Stimulated activated CD4-positive, alpha-beta T cell treated with anti-CD3 and anti-CD28 coated beads, Interleukin-15, amount 100 ng/mL, for 24 hours (primary cell): Measurements from ENCODE around the gene NOL7.

Experiments used
- DNase-seq: peaks from one replicate; pipeline ENCODE4 v3.0.0-alpha.2; 2020

Gene NOL7

DNA sequence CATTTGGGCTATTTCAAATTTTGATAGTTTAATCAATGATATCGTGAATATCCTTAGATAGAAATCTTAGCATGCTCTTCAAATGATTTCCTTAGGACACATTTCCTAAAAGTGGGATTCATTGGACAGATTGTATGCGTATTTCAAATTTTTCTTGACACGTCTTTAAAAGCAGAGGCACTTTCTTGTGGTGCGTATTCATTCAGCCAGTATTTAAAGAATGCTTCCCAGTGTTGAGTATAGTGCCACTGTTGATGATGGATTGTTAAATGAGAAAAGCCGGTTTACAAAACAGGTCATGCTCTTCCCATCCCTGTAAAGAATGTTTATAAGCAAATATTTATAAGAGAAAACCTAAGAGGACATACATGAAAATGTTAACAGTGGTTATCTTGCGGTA, 15.1 kb upstream of the NOL7 start:
- DNase-seq, result no peak

- DNase-seq, result no peak
These were observed 11.0 kb upstream of the NOL7 start for GRCh38 chr6:13604135-13604534.

DNA sequence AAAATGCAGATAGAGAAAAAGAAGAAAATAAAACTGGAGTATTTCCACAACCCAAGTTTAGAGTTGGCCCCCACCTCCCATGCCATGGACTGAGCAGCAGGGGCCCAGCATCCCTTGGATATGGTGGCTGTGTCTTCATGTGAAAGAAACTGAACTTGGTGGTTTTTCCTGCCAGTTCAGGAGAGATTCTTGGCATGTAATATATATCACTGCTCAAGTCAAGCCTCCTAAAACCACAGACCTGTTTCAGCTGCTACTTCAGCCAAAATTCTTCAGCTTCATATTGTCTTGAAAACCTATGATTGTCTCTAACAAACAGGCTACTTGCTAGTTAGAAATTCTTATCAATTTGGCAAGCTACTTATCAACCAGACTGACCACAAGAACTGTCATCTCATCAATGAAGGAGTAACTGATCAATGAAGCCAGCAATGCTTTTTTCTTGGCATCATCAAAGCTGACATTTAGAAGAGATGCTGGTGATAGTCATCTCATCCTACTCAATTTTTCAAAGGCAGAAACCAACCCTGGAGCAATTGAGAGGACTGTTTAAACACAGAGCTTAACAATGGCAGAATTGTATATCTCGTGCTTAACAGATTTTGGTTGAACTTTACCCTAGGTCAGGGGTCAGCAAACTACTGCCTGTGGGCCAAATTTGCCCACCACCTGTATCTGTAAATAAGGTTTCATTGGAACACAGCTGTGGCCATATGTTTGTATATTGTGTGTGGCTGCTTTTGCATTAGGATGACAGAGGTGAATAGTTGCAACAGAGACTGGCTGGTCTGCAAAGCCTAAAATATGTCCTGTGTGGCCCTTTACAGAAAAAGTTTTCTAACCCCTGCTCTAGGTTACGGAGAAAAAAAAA, 10.4 kb upstream of the NOL7 start:
- DNase-seq, result no peak

GRCh38 chr6:13605634-13606033, 9.5 kb upstream of the NOL7 start:
- DNase-seq, result no peak

- DNase-seq, result no peak
These were observed 3.4 kb upstream of the NOL7 start for GRCh38 chr6:13611715-13612114.

DNA sequence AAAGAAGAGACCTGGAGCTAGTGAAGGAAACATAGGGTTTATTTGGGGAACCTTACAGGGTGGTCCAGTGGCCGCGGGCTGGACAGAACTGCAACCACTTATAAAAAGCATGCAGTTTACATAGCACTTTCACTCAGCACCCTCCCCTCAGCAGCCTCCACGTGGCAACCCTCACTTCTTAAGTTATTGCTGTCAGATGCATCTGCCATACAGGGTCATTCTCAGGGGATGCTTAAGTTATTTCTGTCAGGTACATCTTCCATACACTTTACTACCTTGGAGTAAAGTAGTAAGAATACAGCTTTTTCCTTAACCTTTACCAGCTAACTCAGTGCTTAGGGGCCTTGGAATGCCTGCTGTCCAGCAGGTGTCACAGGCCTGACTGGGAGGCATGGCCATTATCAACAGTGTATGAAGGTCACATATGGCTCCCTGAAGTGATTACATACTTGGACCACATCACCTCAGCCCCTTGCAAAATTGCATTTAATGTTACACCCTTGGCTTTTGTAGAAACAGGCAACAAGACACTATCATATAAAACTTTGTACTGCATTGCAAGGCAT, 2.0 kb upstream of the NOL7 start:
- no peak for DNase-seq

DNA sequence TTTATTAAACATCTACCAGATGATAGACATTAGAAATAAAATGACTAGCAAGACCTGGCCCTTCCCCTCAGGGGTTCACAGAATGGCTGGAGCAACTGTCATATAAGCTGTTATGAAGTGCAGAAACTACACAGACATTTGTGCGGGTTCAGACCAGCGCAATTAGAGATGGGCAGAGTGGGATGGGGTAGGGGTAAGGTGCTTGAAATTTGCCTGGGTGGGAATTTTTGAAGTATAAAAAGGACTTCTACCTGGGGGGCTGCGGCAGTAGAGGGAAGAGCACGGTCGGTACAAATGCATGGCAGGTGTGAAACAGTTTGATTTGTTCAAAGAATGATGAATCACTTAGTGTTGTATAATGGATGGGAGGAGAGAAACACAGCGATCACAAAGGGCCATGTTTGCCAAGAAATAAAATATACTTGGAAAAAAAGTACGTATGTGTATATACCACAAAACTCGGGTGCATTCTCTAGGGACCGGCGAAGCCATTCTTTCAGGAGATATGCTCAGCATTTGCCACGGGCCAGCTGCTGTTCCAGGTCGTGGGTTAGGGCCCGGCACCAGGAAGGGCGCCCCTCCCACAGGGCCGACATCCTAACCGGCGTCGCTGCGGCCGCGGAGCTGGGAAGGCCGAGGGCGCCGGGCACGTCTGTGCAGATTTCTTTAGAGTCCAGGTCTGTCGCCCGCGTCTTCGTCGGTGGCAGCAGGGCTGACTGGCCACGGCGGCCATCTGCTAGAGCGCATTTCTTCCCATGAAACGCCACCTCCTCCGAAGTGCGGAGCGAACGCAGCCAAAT, 809 bp upstream of the NOL7 start:
- peak; percentile 17 for DNase-seq

GRCh38 chr6:13615792-13616120, 621 bp downstream of the NOL7 start:
- DNase-seq, result peak; percentile 67

DNA sequence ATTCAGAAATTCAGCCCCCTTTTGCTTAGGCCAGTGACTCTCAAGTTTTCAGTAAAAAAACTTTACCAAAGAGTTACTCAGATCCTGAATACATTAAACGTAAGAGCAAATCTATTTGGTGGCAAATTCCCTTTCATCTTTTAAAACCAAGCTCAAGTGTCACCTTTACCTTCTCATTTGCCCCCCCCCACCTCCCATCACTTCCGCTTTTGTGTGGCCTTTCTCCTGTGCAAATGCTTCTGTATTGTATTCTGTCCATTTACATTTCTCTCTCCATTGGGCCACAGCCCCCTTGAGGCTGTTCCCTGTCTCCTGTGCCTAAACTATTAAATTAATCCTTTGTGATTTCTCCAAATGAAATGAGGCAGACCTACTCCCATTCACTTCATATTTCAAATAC, 1.9 kb downstream of the NOL7 start:
- DNase-seq, result no peak

GRCh38 chr6:13624871-13625288, 9.7 kb downstream of the NOL7 start:
- peak; percentile 20 for DNase-seq

DNA sequence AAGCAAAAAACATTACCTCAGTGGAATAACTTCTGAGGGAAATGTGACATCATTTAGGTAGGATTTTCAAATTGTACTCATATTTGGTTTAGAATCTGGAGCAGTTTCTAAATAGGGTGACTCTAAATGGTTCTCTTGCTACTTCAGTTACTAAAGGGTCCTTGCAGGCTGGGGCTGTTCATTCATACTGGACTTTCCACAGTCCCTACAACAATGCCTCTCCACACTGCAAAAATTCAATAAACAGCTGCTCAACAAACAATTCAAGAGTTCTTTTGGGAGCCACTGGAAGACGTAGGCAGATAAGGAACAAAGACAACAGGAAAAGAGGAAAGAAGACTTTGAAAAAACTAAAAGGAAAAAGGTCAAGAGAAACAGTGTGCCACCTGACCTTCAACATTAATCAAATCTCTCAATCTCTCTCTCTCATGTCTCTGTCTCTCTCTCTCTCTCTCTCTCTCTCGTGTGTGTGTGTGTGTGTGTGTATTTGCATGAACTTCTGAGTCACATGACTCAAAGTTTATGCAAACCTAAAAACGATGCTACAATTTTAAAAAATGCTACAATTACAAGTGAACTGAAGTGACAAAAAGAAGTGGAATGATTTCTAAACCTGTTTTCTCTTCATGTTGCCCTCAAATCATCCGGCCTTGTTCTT, 14.5 kb downstream of the NOL7 start:
- DNase-seq, result no peak

DNA sequence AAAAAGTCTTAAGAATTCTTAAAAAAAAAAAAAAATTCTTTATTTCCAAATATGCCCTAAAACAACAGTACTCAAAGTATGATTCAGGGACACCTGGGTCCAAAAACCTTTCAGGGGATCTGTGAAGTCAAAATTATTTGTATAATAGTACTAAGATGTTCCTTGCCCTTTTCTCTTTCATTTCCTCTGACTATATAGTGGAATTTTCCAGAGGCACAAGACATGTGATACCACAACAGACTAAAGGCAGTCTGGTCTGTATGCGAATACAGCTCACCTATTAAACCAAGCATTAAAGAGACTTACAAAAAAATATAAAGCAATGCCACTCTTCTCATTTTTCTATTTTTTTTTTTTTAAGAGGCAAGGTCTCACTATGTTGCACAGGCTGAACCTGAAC, 15.4 kb downstream of the NOL7 start:
- no peak for DNase-seq

DNA sequence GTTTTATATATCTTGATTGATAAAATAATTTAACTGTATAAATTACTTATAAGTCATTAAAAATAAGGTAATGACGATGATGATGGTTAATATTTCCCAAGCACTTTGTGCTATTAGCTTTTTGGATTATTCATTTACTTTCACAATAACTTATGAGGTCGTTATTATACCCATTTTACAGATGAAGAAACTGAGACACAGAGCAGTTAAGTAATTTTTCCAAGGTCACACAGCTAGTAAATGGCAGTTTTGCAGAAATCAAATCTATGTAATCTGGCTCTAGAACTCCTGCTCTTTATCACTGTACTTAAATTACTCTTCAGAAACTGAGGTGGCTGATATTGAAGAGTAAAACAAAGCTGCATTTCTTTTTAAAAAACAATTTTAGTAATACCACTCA, 18.2 kb downstream of the NOL7 start:
- DNase-seq, result no peak

DNA sequence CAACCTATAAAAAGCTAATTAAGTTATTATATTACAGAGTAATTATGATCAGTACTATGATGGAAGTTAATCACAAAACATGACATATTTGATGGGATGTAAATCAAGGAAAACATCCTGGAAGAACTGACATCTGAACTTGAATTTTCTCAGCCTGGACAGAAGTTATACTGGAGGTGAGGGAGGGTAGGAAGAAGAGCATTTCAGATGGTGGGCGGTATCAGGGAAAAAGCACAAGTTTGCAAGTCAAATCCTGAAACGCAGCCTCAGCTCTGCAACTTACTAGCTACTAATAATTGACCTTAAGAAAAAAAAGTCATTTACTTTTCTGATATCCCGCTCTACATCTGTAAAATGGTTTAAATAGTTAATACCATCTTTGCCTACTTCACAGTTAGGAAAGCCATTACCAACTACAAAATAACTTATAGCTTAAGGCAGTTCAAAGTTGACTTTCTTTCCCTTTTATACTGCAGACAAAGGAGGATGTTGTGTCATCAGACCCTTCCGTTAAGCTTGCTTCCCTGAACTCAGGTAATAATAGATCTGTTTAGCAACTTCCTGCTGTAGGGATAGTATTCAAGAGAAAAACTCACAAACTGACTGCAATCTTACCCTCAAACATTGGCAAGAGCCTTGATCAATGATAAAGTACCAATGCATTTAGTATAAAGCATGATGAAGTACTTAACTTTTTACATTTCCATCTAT, 21.0 kb downstream of the NOL7 start:
- no peak for DNase-seq

- no peak for DNase-seq
These were observed 22.9 kb downstream of the NOL7 start for GRCh38 chr6:13638014-13638413.

DNA sequence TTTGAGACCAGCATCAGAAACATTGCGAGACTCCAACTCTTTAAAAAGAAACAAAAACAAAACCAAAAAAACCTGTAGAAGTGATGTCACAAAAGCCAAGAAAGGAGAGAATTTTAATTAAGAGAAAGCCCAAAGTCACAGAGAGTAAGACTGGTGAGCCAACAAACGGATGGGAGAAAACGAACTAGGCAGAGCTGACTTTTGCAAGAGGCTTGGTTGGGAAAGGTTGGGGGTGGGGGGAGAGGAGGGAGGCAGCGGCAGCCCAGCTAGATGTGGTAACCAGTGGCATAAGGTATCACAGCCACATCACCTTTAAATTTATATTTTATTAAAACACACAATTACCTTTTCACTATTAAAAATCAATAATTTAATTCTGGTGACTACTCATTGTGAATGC, 23.5 kb downstream of the NOL7 start:
- DNase-seq, result no peak

DNA sequence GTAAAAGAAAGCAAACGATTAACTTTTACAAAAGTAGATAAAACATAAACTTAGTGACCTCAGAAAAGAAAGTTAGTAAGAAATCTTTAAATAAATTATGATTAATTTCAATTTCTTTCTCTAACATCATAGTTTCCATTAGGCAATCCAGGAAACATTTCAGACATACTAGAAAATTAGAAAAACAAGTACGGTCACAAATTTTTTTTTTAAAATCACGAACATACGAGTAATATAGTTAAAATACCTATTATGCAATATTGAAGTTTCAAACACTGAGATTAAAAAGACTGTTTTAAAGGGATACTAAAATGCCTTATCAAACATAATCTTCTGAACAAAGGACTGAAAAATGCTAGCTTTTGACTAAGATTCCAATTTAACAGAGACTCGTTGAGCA, 26.2 kb downstream of the NOL7 start:
- DNase-seq, result no peak

DNA sequence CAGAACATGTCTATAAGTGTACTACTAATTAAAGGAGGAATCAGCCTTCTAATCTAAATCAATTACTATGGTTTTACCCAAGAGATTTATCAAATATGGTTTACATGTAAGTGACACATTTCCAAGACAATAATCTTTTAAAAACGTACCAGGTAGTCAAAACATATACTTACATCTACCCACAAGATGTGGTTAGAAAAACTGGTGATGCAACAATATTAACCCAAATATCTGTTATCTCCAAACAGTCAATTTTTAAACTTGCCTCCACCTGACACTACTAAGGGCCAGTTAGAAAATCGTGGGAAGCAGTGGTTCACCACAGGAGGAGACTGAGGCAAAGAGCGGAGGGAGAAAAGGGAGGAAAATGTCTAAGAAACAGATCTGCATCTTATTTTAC, 28.0 kb downstream of the NOL7 start:
- no peak for DNase-seq

DNA sequence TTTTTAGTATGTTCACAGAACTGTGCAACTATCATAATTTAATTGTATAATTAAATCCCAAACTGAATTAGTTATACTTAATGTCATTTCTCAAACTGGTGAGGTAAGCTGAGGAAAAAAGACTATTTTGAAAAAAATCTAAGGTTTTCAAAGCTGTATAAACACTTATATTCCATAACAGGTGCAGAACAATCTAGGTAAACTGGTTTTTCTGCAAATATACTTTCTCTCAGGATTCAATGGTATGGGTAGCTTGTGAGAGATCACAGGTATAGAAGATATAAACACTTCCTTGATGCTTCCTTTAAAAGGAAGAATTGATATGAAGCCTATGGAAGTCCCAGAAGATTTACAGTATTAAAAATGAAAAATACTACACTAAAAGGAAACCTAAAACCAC, 33.7 kb downstream of the NOL7 start:
- no peak for DNase-seq

DNA sequence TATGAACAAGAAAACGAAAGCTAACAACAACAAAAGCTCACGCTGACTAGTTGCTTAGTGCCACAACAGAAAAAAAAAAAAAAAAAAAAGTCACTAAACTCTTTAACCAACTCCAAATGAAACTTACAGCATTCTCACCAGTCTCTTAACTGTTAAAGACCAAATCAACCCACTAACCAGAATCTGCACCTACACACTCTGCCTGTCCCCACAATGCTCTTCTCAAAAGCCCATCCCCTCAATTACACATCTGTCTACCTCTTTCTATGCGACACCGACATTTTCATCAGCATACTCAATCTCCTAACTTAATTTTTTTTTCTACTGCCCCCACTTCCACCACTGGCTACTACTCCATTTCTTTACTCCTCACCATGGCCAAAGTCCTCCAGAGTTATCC, 34.3 kb downstream of the NOL7 start:
- DNase-seq, result no peak

- DNase-seq, result no peak
These were observed 38.2 kb downstream of the NOL7 start for GRCh38 chr6:13653296-13653695.

GRCh38 chr6:13654496-13654895, 39.4 kb downstream of the NOL7 start:
- DNase-seq, result no peak

DNA sequence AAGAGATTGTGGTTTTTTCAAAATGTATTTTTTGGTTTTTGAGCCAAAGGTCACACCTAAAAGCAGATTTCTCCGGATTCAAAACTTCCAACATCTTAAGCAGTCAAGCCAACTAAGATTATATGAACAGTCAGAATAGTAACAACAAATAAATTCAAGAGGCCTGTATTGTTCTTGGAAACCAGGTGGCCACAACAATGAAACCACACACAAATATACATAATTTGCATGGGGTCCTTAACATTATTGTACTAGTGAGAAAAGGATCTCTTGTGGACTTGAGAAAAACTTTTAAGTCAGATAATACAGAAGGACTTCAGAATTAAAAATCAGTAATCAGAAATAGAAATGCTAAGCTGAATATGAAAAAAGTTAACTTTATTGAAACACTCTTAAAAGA, 40.6 kb downstream of the NOL7 start:
- no peak for DNase-seq
